ENCODE data around the gene RBM44.
"Not testable (repeated sequence)": the region's sequence is repeated elsewhere in the genome, so short reads cannot be mapped to it uniquely, and the experiment has no call there.

Gene RBM44

DNA sequence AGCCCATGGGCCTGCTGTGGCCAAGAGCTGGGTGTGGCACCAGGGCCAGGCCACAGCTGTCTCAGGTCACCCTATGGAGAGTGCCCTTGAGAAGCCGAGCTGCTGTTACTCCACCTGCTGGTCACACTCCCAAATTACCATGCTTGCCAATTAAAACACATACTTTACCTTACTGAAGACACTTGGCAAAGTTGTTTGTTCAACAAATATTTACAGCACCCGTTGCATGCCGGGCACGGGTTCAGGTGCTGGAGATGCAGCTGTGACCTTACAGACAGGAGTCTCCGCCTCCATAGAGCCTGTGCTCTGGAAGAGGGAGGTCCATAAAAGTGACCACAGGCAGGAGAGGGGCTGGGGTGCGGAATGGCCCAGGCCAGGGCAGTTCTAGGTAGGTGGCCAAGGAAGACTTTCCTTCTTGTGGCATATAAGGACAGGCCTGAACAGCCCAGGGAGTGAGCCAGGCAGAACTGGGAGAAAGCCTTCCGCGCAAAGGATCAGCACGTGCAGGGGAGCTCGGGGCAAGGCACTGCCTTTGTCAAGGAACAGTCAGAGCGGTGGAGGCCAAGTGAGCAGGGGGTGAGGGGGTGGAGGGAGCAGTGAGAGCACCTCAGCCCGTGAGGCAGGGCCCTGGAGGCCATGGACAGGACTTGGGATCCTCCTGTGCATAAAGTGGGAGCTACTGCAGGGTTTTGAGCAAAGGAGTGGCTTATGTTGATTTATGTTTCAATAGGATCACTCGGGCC lies 23.6 kb upstream of the RBM44 start:
- TF ChIP-seq, protein P1, sequence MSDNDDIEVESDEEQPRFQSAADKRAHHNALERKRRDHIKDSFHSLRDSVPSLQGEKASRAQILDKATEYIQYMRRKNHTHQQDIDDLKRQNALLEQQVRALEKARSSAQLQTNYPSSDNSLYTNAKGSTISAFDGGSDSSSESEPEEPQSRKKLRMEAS (IDR thresholded peaks at IDR 0.05; ENCODE audit: low read depth, low read length): peak; percentile 37; the same call in 1 of the 2 replicates
- TF ChIP-seq, protein P2, sequence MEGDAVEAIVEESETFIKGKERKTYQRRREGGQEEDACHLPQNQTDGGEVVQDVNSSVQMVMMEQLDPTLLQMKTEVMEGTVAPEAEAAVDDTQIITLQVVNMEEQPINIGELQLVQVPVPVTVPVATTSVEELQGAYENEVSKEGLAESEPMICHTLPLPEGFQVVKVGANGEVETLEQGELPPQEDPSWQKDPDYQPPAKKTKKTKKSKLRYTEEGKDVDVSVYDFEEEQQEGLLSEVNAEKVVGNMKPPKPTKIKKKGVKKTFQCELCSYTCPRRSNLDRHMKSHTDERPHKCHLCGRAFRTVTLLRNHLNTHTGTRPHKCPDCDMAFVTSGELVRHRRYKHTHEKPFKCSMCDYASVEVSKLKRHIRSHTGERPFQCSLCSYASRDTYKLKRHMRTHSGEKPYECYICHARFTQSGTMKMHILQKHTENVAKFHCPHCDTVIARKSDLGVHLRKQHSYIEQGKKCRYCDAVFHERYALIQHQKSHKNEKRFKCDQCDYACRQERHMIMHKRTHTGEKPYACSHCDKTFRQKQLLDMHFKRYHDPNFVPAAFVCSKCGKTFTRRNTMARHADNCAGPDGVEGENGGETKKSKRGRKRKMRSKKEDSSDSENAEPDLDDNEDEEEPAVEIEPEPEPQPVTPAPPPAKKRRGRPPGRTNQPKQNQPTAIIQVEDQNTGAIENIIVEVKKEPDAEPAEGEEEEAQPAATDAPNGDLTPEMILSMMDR (IDR thresholded peaks at IDR 0.05; ENCODE audit: low read depth, low read length): peak; percentile 69
- TF ChIP-seq POLR2A (IDR thresholded peaks at IDR 0.05; ENCODE audit: extremely low read depth, insufficient read length): no peak
- peak; percentile 70 for DNase-seq (ENCODE audit: low read depth)
- H3K4me3 ChIP-seq (ENCODE audit: low read depth, low read length): no peak overlapping the region

DNA sequence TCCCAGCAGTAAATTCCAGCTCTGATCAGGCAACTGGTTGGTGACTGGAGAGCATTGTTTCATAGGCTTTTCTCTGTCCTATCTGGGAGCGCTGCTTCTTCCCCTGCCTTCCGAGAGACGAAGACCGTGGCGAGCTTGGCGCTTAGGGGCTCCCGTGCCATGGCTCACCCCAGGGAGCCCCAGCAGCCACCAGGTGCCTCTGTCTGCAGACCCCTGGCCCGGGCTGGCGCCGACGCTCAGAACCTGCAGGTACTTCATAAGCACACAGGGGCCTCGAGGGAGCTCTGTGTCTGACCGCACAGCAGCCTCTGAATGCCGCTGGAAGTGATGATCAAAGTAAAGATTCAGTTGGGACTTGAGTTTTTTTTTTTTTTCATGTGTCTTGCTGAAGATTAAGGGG lies 19.1 kb upstream of the RBM44 start:
- no peak overlapping the region for H3K4me3 ChIP-seq (ENCODE audit: low read depth, low read length)
- TF ChIP-seq POLR2A (IDR thresholded peaks at IDR 0.05; ENCODE audit: extremely low read depth, insufficient read length) (no peak), MYC (IDR thresholded peaks at IDR 0.05; ENCODE audit: low read depth, low read length) (no peak)
- TF ChIP-seq, protein P2 (IDR thresholded peaks at IDR 0.05; ENCODE audit: low read depth, low read length): no peak
- TF ChIP-seq, protein P1 (IDR thresholded peaks at IDR 0.05; ENCODE audit: low read depth, low read length): no peak
- no peak for DNase-seq (ENCODE audit: low read depth)

DNA sequence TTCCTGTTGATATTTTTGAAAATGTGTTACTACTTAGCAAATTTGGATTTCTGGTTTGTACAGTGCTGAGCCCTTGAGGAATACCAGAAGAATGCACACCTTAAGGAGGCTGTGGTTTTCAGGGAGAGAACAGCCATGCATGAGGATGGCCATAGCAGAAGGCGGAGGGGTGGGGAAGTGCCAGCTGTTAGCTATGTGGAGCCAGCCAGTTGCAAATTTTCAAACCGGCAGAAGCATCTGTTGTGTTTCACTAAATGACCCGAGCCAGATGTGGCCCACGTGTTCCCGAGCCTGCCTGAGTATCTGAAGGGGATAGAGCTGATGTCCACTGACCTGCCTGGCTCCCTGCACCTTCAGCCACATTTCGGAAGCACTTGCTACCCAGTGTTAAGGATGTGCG lies 16.4 kb upstream of the RBM44 start:
- DNase-seq (ENCODE audit: low read depth): no peak
- H3K4me3 ChIP-seq (ENCODE audit: low read depth, low read length): no peak overlapping the region
- TF ChIP-seq, protein P2 (IDR thresholded peaks at IDR 0.05; ENCODE audit: low read depth, low read length): no peak
- TF ChIP-seq POLR2A (IDR thresholded peaks at IDR 0.05; ENCODE audit: extremely low read depth, insufficient read length): no peak
- TF ChIP-seq, protein P1 (IDR thresholded peaks at IDR 0.05; ENCODE audit: low read depth, low read length): no peak
- TF ChIP-seq MYC (IDR thresholded peaks at IDR 0.05; ENCODE audit: low read depth, low read length): no peak

DNA sequence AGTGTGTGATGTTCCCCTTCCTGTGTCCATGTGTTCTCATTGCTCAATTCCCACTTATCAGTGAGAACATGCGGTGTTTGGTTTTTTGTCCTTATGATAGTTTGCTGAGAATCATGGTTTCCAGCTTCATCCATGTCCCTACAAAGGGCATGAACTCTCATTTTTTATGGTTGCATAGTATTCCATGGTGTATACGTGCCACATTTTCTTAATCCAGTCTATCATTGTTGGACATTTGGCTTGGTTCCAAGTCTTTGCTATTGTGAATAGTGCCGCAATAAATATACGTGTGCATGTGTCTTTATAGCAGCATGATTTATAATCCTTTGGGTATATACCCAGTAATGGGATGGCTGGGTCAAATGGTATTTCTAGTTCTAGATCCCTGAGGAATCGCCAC lies 14.9 kb upstream of the RBM44 start:
- DNase-seq (ENCODE audit: low read depth); H3K4me3 ChIP-seq (ENCODE audit: low read depth, low read length): not testable (repeated sequence)

DNA sequence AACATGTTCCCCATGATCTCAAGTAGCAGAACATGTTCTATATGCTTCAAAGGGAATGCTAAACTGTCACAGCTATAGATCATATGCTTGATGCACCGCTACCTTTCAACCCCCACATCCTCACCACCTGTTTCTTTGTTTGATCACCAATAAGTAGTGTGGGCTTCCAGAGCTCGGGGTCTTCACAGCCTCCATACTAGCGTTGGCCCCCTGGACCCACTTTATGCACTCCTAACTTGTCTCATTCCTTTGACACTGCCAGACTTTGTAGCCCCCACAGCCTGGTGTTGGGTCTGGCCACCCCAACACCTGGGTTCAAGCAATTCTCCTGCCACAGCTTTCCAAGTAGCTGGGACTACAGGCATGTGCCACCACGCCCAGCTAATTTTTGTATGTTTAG lies 11.6 kb upstream of the RBM44 start:
- no peak overlapping the region for H3K4me3 ChIP-seq (ENCODE audit: low read depth, low read length)
- no peak for DNase-seq (ENCODE audit: low read depth)
- TF ChIP-seq MYC (IDR thresholded peaks at IDR 0.05; ENCODE audit: low read depth, low read length) (no peak), POLR2A (IDR thresholded peaks at IDR 0.05; ENCODE audit: extremely low read depth, insufficient read length) (no peak)
- TF ChIP-seq, protein P2 (IDR thresholded peaks at IDR 0.05; ENCODE audit: low read depth, low read length): no peak
- TF ChIP-seq, protein P1 (IDR thresholded peaks at IDR 0.05; ENCODE audit: low read depth, low read length): no peak

DNA sequence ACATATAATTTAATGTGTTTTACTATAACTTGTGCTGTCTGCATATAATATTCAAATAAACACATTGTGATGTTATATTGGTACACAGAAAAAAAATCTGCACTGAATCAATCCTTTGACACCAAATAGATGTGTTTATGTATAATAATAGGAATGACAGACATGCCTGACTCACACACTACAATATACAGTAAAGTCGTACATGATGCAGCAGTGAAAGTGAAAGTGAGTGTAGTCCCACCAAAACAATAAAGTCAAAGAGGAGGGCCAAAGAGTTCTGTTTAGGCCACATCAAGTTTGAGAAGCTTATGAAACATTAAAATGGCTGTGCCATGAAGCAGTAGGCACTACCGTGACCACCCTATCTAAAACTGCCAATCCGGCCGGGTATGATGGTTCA lies 8.2 kb upstream of the RBM44 start:
- TF ChIP-seq, protein P2 (IDR thresholded peaks at IDR 0.05; ENCODE audit: low read depth, low read length): no peak
- no peak for TF ChIP-seq POLR2A (IDR thresholded peaks at IDR 0.05; ENCODE audit: extremely low read depth, insufficient read length)
- no peak for TF ChIP-seq MYC (IDR thresholded peaks at IDR 0.05; ENCODE audit: low read depth, low read length)
- TF ChIP-seq, protein P1 (IDR thresholded peaks at IDR 0.05; ENCODE audit: low read depth, low read length): no peak
- DNase-seq (ENCODE audit: low read depth): no peak
- H3K4me3 ChIP-seq (ENCODE audit: low read depth, low read length): no peak overlapping the region

Data from NB4 (cell line).